Endothelial cell of umbilical vein (primary cell): ENCODE measurements around the gene CBLC. TPM values are rescaled to one million over a fixed set of nuclear protein-coding genes. Genes with fewer than 3 reads are reported as not detected.

Experiments used
- BruUV-seq: library from RNA; stranded (reverse); fragments of 400-500 nt; replicated peaks from 2 replicates; lab custom pipeline; 2021; lab: Mats Ljungman, UMichigan
- CTCF ChIA-PET: fragments of 300-600, 350-600 bp; sonication (Branson Sonifier 250); formaldehyde crosslinking; loops from one replicate; lab custom pipeline; 2021; ENCODE audit warnings: antibody characterized with exemption, inconsistent platforms; lab: Charles Lee
- POLR2A ChIA-PET: fragments of 300-600, 350-600 bp; sonication (Branson Sonifier 250); formaldehyde crosslinking; loops from one replicate; lab custom pipeline; 2021; ENCODE audit warnings: antibody characterized with exemption, inconsistent platforms; lab: Charles Lee
- DNase-seq: peaks from one replicate; pipeline ENCODE4 v3.0.0-alpha.2; 2011; ENCODE audit warnings: low read depth, low spot score
- FAIRE-seq: peaks from 2 replicates; lab custom pipeline; 2011; peaks lifted over from hg19 to GRCh38; lab: Jason Lieb, UNC
- H2AFZ ChIP-seq: 2 replicates; pipeline ENCODE4 v1.6.0; 2012; ENCODE audit warnings: low read depth, low read length, control low read depth, inconsistent platforms
- H3K27ac ChIP-seq: 2 replicates; pipeline ENCODE4 v1.5.1; 2011; ENCODE audit warnings: low read depth, mild to moderate bottlenecking, control low read depth, low read length, moderate library complexity; ENCODE audit not compliant: insufficient read depth
- H3K27me3 ChIP-seq, 2 experiments: 2 replicates each; pipeline versions ENCODE4 v1.6.0 to v1.6.1; 2011; ENCODE audit warnings: low read length in 2 of 2, mixed read lengths in 1 of 2; ENCODE audit not compliant: control insufficient read depth in 2 of 2, insufficient read depth in 2 of 2
- H3K36me3 ChIP-seq, 2 experiments: 2 replicates in 1 of 2; 3 replicates in 1 of 2; pipeline ENCODE4 v1.5.1; 2011; ENCODE audit warnings: low read length in 2 of 2, mild to moderate bottlenecking in 1 of 2, moderate library complexity in 1 of 2; ENCODE audit not compliant: control insufficient read depth in 2 of 2, insufficient read depth in 2 of 2; ENCODE audit errors: extremely low read depth in 1 of 2
- H3K4me1 ChIP-seq: 3 replicates; pipeline ENCODE4 v1.5.1; 2011; ENCODE audit warnings: mild to moderate bottlenecking, low read length; ENCODE audit not compliant: control insufficient read depth, insufficient read depth; ENCODE audit errors: extremely low read depth
- H3K4me2 ChIP-seq: 2 replicates; pipeline ENCODE4 v1.6.1; 2011; ENCODE audit warnings: low read length, control low read depth, mixed read lengths; ENCODE audit not compliant: insufficient read depth
- H3K4me3 ChIP-seq, 3 experiments: fragments of 200-600 bp in 1 of 3; sonication (generic), shearing (Covaris generic) in 1 of 3; replicated peaks in 1 of 3; 2 replicates each; pipeline ENCODE4 v1.5.1; 2011 to 2016; ENCODE audit warnings: control low read depth in 3 of 3, low read length in 3 of 3, mild to moderate bottlenecking in 2 of 3, inconsistent platforms in 1 of 3, low read depth in 1 of 3, moderate library complexity in 1 of 3; ENCODE audit not compliant: insufficient read depth in 1 of 3
- H3K79me2 ChIP-seq: 2 replicates; pipeline ENCODE4 v1.6.0; 2012; ENCODE audit warnings: low read length, inconsistent platforms; ENCODE audit not compliant: control insufficient read depth, insufficient read depth
- H3K9ac ChIP-seq: replicated peaks from 2 replicates; pipeline ENCODE3; 2011; ENCODE audit warnings: low read length, control low read depth; ENCODE audit not compliant: insufficient read depth; ENCODE audit errors: extremely low read depth
- H3K9me1 ChIP-seq: replicated peaks from 3 replicates; pipeline ENCODE4 v1.6.0; 2011; ENCODE audit warnings: mild to moderate bottlenecking, low read length; ENCODE audit not compliant: control insufficient read depth, insufficient read depth; ENCODE audit errors: extremely low read depth
- H3K9me3 ChIP-seq: replicated peaks from 2 replicates; pipeline ENCODE4 v1.5.1; 2012; ENCODE audit warnings: low read length, inconsistent platforms; ENCODE audit not compliant: control insufficient read depth, insufficient read depth
- H4K20me1 ChIP-seq: replicated peaks from 2 replicates; pipeline ENCODE3; 2011; ENCODE audit warnings: mild to moderate bottlenecking, low read length; ENCODE audit not compliant: control insufficient read depth, insufficient read depth; ENCODE audit errors: extremely low read depth
- CTCF ChIP-seq, 2 donors: IDR thresholded peaks; 1 replicate in 1 of 2; 2 replicates in 1 of 2; pipeline ENCODE4 v1.5.1; 2011; ENCODE audit warnings: low read length in 2 of 2, mild to moderate bottlenecking in 2 of 2, moderate library complexity in 2 of 2, control low read depth in 1 of 2, inconsistent platforms in 1 of 2, low read depth in 1 of 2; ENCODE audit not compliant: insufficient read depth in 1 of 2; ENCODE audit errors: extremely low read depth in 1 of 2
- EZH2 ChIP-seq: IDR thresholded peaks from 2 replicates; pipeline ENCODE4 v1.6.1; 2012; ENCODE audit warnings: borderline replicate concordance, low read depth, mild to moderate bottlenecking, moderate library complexity, low read length, inconsistent platforms; ENCODE audit not compliant: severe bottlenecking
- FOS ChIP-seq: IDR thresholded peaks from 2 replicates; pipeline ENCODE4 v1.6.1; 2011; ENCODE audit warnings: mild to moderate bottlenecking, low read length, moderate library complexity, borderline replicate concordance; ENCODE audit not compliant: insufficient read depth
- GATA2 ChIP-seq: IDR thresholded peaks from 2 replicates; pipeline ENCODE4 v1.7.0; 2011; ENCODE audit warnings: low read depth, mild to moderate bottlenecking, moderate library complexity, mixed read lengths, low read length; ENCODE audit not compliant: insufficient read length, insufficient read depth
- JUN ChIP-seq: IDR thresholded peaks from 2 replicates; pipeline ENCODE4 v1.6.1; 2011; ENCODE audit warnings: borderline replicate concordance, low read depth; ENCODE audit not compliant: insufficient read length, insufficient read depth
- MAX ChIP-seq: IDR thresholded peaks from 2 replicates; pipeline ENCODE4 v1.6.1; 2011; ENCODE audit not compliant: insufficient read depth, insufficient read length
- MYC ChIP-seq: IDR thresholded peaks from one replicate; pipeline ENCODE4 v1.6.1; 2011; ENCODE audit warnings: mild to moderate bottlenecking, low read depth, low read length
- POLR2A ChIP-seq: IDR thresholded peaks from 2 replicates; pipeline ENCODE4 v1.6.1; 2012; ENCODE audit warnings: low read depth, mild to moderate bottlenecking, control low read depth, low read length
- POLR2AphosphoS5 ChIP-seq: IDR thresholded peaks from 2 replicates; pipeline ENCODE4 v1.6.1; 2012; ENCODE audit warnings: low read depth, mild to moderate bottlenecking, control low read depth, low read length, moderate library complexity; ENCODE audit not compliant: insufficient read depth
- dilution Hi-C: fragments of 300-500 bp; cut with MboI; formaldehyde crosslinking; loops from one replicate; pipeline ENCODE4 v1.15.0; 2019; ENCODE audit warnings: low sequenced_read_pairs; ENCODE audit not compliant: extremely low pct_ligation_motif_present
- intact Hi-C: fragments of 100-400 bp; cut with micrococcal nuclease; formaldehyde crosslinking; loops from one replicate; pipeline ENCODE4 v1.10.0; 2022
- polyA plus RNA-seq, 4 experiments: library from polyadenylated mRNA; depleted of rRNA in 3 of 4; stranded (reverse) in 3 of 4; unstranded in 1 of 4; fragments of >200 nt; gene quantifications; 2 replicates each; pipeline versions ENCODE4 v1.2.1 to v1.2.3, GENCODE V29; 2011 to 2012; ENCODE audit warnings: missing spikeins in 1 of 4
- total RNA-seq: library from RNA; stranded (reverse); gene quantifications from 2 replicates; pipeline ENCODE4 v1.2.3, GENCODE V29; 2021

CBLC gene
- total and polyA plus RNA-seq, 2 donors (not counting 3 experiments of a cell fraction or from before 2014, with no cell fraction given) = 0.04 TPM; not detected in 1

GRCh38 chr19:44783545-44783944 is 5.9 kb downstream of the CBLC start:
- Histone ChIP-seq H3K4me2 (no peak overlapping the region), H3K9me1 (no peaks in the 10 kb centered on the region), H2AFZ (no peak overlapping the region), H3K9ac (no peak overlapping the region), H3K79me2 (no peaks in the 10 kb centered on the region), H3K36me3 (no peaks in the 10 kb centered on the region), H3K27ac (no peak overlapping the region), H3K9me3 (no peaks in the 10 kb centered on the region), H4K20me1 (no peaks in the 10 kb centered on the region), H3K27me3 (no peaks in the 10 kb centered on the region), H3K4me1 (no peaks in the 10 kb centered on the region), H3K4me3 (no peak overlapping the region)
- intact Hi-C loops (loop anchor here (5.0 kb wide), 1 partner anchor 109 kb away; the partner anchor contains the start of gene TOMM40), dilution Hi-C loops (no loop called here)
- DNase-seq = no peak
- FAIRE-seq = no peak
- TF ChIP-seq FOS = no peak
- no peak for TF ChIP-seq JUN
- no peak for TF ChIP-seq CTCF (IDR thresholded peaks at IDR 0.05; ENCODE audit: extremely low read depth in 1 of 2, insufficient read depth in 1 of 2, low read depth in 1 of 2, low read length in 2 of 2)
- TF ChIP-seq GATA2 = no peak
- no peak for TF ChIP-seq POLR2AphosphoS5
- no peak for TF ChIP-seq MYC
- no peak for TF ChIP-seq POLR2A
- no peak for TF ChIP-seq EZH2
- TF ChIP-seq MAX = no peak
- ChIA-PET POLR2A (no interaction called here), CTCF (interaction anchor here (0.5 to 6.5 kb wide), 26 partner anchors 9 to 213 kb away, joined by 3 to 57 read pairs (median 12); partner anchors contain the start of genes BCAM, NECTIN2 and TOMM40)
- BruUV-seq = no TSS peak
